Loucy (cell line): ENCODE results near the gene FAM234A.

ENCODE experiments used
- CTCF ChIP-seq: fragments of 200-600 bp; sonication (generic); conservative IDR thresholded peaks from 2 replicates; pipeline ENCODE4 v1.5.1; 2014; ENCODE audit warnings: mild to moderate bottlenecking, antibody characterized with exemption, low read length
- EZH2phosphoT487 ChIP-seq: fragments of 200-600 bp; IDR thresholded peaks from 2 replicates; pipeline ENCODE4 v1.6.1; 2018; ENCODE audit warnings: antibody characterized with exemption, mild to moderate bottlenecking, moderate library complexity, borderline replicate concordance

GRCh38 chr16:260326-260725 lies 25.7 kb downstream of the FAM234A start:
- TF ChIP-seq CTCF (no peak), EZH2phosphoT487 (no peak)
